HepG2 (cell line): ENCODE results near the gene SORBS2. TPM values are rescaled to one million over a fixed set of nuclear protein-coding genes. Genes with fewer than 3 reads are reported as not detected.

Experiments used
- CBFB ChIP-seq: sonication (generic); formaldehyde crosslinking; IDR thresholded peaks from 2 replicates; pipeline ENCODE4 v1.4.0; 2020; ENCODE audit warnings: missing genetic modification reagents
- ERF ChIP-seq: IDR thresholded peaks from 2 replicates; pipeline ENCODE4 v1.6.1; 2018; ENCODE audit warnings: missing biosample characterization, missing genetic modification reagents
- ETV6 ChIP-seq: sonication (generic); formaldehyde crosslinking; conservative IDR thresholded peaks from 2 replicates; pipeline ENCODE4 v1.4.0; 2020; ENCODE audit warnings: missing genetic modification reagents
- FOXK2 ChIP-seq: fragments of 450-650 bp; IDR thresholded peaks from 2 replicates; pipeline ENCODE4 v1.6.1; 2016
- GATAD1 ChIP-seq: IDR thresholded peaks from 2 replicates; pipeline ENCODE4 v1.6.1; 2016; ENCODE audit warnings: missing genetic modification reagents, missing compliant biosample characterization
- HDAC2 ChIP-seq: sonication (generic); formaldehyde crosslinking; IDR thresholded peaks from 2 replicates; pipeline ENCODE4 v1.4.0; 2020; ENCODE audit warnings: missing genetic modification reagents
- HNF1A ChIP-seq, 2 experiments: sonication (generic) in 1 of 2; formaldehyde crosslinking in 1 of 2; IDR thresholded peaks; 2 replicates each; pipeline versions ENCODE4 v1.4.0 to v1.6.1; 2016 to 2020; ENCODE audit warnings: borderline replicate concordance in 1 of 2, low read depth in 1 of 2, mild to moderate bottlenecking in 1 of 2, missing genetic modification reagents in 1 of 2
- IRX3 ChIP-seq: sonication (generic); formaldehyde crosslinking; IDR thresholded peaks from 2 replicates; pipeline ENCODE4 v1.8.1; 2023; ENCODE audit warnings: mild to moderate bottlenecking, low read depth, missing genetic modification reagents, borderline replicate concordance
- KMT2A ChIP-seq: sonication (generic); formaldehyde crosslinking; IDR thresholded peaks from 2 replicates; pipeline ENCODE4 v1.4.0; 2020; ENCODE audit warnings: missing genetic modification reagents
- MTA1 ChIP-seq: sonication (generic); formaldehyde crosslinking; IDR thresholded peaks from 2 replicates; pipeline ENCODE4 v1.4.0; 2020; ENCODE audit warnings: missing genetic modification reagents, mild to moderate bottlenecking, borderline replicate concordance
- PAWR ChIP-seq: sonication (generic); formaldehyde crosslinking; IDR thresholded peaks from 2 replicates; pipeline ENCODE4 v1.4.0; 2020; ENCODE audit warnings: missing genetic modification reagents, mild to moderate bottlenecking, borderline replicate concordance
- PHF20 ChIP-seq: sonication (generic); formaldehyde crosslinking; IDR thresholded peaks from 2 replicates; pipeline ENCODE4 v1.5.0; 2020; ENCODE audit warnings: mild to moderate bottlenecking, missing genetic modification reagents
- PHF8 ChIP-seq: sonication (generic); formaldehyde crosslinking; IDR thresholded peaks from 2 replicates; pipeline ENCODE4 v1.5.0; 2020; ENCODE audit warnings: missing genetic modification reagents
- PREB ChIP-seq: sonication (generic); formaldehyde crosslinking; IDR thresholded peaks from 2 replicates; pipeline ENCODE4 v1.4.0; 2020; ENCODE audit warnings: missing genetic modification reagents
- STAG1 ChIP-seq: sonication (generic); formaldehyde crosslinking; IDR thresholded peaks from 2 replicates; pipeline ENCODE4 v1.4.0; 2020; ENCODE audit warnings: missing genetic modification reagents
- ZBTB3 ChIP-seq: sonication (generic); formaldehyde crosslinking; IDR thresholded peaks from 2 replicates; pipeline ENCODE4 v1.4.0; 2020; ENCODE audit warnings: low read depth, mild to moderate bottlenecking, moderate library complexity, missing genetic modification reagents, borderline replicate concordance
- ZBTB8A ChIP-seq: sonication (generic); formaldehyde crosslinking; IDR thresholded peaks from 2 replicates; pipeline ENCODE4 v1.4.0; 2020; ENCODE audit warnings: mild to moderate bottlenecking, low read depth, missing genetic modification reagents, borderline replicate concordance
- ZNF350 ChIP-seq: sonication (generic); formaldehyde crosslinking; IDR thresholded peaks from 2 replicates; pipeline ENCODE4 v1.4.0; 2020; ENCODE audit warnings: mild to moderate bottlenecking, low read depth, missing genetic modification reagents, borderline replicate concordance
- ZNF44 ChIP-seq: sonication (generic); formaldehyde crosslinking; IDR thresholded peaks from 2 replicates; pipeline ENCODE4 v1.5.1; 2020; ENCODE audit warnings: mild to moderate bottlenecking, missing genetic modification reagents
- ZNF451 ChIP-seq: sonication (generic); formaldehyde crosslinking; IDR thresholded peaks from 2 replicates; pipeline ENCODE4 v1.5.0; 2020; ENCODE audit warnings: mild to moderate bottlenecking, missing genetic modification reagents
- ZNF510 ChIP-seq: sonication (generic); formaldehyde crosslinking; IDR thresholded peaks from 2 replicates; pipeline ENCODE4 v1.4.0; 2020; ENCODE audit warnings: low read depth, mild to moderate bottlenecking, missing genetic modification reagents
- ZNF513 ChIP-seq: sonication (generic); formaldehyde crosslinking; conservative IDR thresholded peaks from 2 replicates; pipeline ENCODE4 v1.5.0; 2020; ENCODE audit warnings: missing genetic modification reagents
- polyA plus RNA-seq, 8 experiments: library from polyadenylated mRNA; depleted of rRNA in 3 of 8; stranded (reverse) in 7 of 8; unstranded in 1 of 8; fragments of >200 nt; fragmentation: Illumina TruSeq in 4 of 8; extraction: Trizol in 4 of 8; gene quantifications; 2 replicates each; pipeline versions ENCODE4 v1.2.1 to v1.2.3, GENCODE V29; 2011 to 2016; ENCODE audit warnings: low read depth in 4 of 8, missing spikeins in 1 of 8, mixed read lengths in 1 of 8; ENCODE audit not compliant: insufficient read depth in 1 of 8
- total RNA-seq, 5 experiments: library from RNA; depleted of rRNA; stranded (reverse); fragments of >200 nt; fragmentation: Illumina TruSeq; extraction: Trizol; gene quantifications; 2 replicates each; pipeline ENCODE4 v1.2.3, GENCODE V29; 2016; ENCODE audit warnings: low read depth in 1 of 5

The SORBS2 gene
- total and polyA plus RNA-seq, 2 of the 13 experiments (the other 11 are each of a cell fraction or from before 2014, with no cell fraction given), result 25.0 to 80.5 TPM

GRCh38 chr4:185792384-185793115, 19.4 kb downstream of the SORBS2 start (continued):
- TF ChIP-seq PAWR (CRISPR knock-in tag), result no peak
- TF ChIP-seq PHF8 (CRISPR knock-in tag), result no peak
- no peak for TF ChIP-seq KMT2A
- TF ChIP-seq HDAC2 (CRISPR knock-in tag), result peak; percentile 59; the same call in 1 of the 2 replicates
- no peak for TF ChIP-seq ZBTB8A
- no peak for TF ChIP-seq PHF20
- TF ChIP-seq MTA1, result no peak
- TF ChIP-seq STAG1 (CRISPR knock-in tag), result no peak
- TF ChIP-seq FOXK2, result no peak
- TF ChIP-seq ZNF44 (CRISPR knock-in tag), result no peak
- no peak for TF ChIP-seq ZNF510 (CRISPR knock-in tag)
- TF ChIP-seq ERF (CRISPR knock-in tag), result no peak
- no peak for TF ChIP-seq PREB (CRISPR knock-in tag)
- no peak for TF ChIP-seq ZNF451 (CRISPR knock-in tag)
- TF ChIP-seq CBFB (CRISPR knock-in tag), result no peak
- TF ChIP-seq GATAD1, result no peak
- 0 out of 2 replicates have a peak, but pooled peaks have one; percentile 28 for TF ChIP-seq HNF1A (IDR thresholded peaks at IDR 0.05; ENCODE audit: low read depth)
- no peak for TF ChIP-seq HNF1A (CRISPR knock-in tag; IDR thresholded peaks at IDR 0.05; ENCODE audit: borderline replicate concordance)
- TF ChIP-seq ZNF350, result no peak
- TF ChIP-seq ETV6 (CRISPR knock-in tag), result no peak
- no peak for TF ChIP-seq ZNF513
- TF ChIP-seq ZBTB3 (CRISPR knock-in tag), result no peak
- TF ChIP-seq IRX3 (CRISPR knock-in tag), result no peak
